Stomach smooth muscle (tissue), 2 donors: Measurements from ENCODE around the gene SERPINH1.

ENCODE experiments used
- H3K27ac ChIP-seq: one replicate; pipeline ENCODE4 v1.7.0; 2013; ENCODE audit warnings: mild to moderate bottlenecking, low read length, inconsistent platforms
- H3K27me3 ChIP-seq, 2 donors: one replicate each; pipeline ENCODE4 v1.7.0; 2013; ENCODE audit warnings: low read length in 2 of 2; ENCODE audit not compliant: insufficient read depth in 2 of 2, control insufficient read depth in 1 of 2
- H3K36me3 ChIP-seq, 2 donors: one replicate each; pipeline ENCODE4 v1.7.0; 2013; ENCODE audit warnings: low read length in 2 of 2; ENCODE audit not compliant: control insufficient read depth in 2 of 2, insufficient read depth in 2 of 2
- H3K4me1 ChIP-seq: one replicate; pipeline ENCODE4 v1.7.0; 2013; ENCODE audit warnings: low read length; ENCODE audit not compliant: control insufficient read depth, insufficient read depth
- H3K4me3 ChIP-seq, 2 donors: one replicate each; pipeline ENCODE4 v1.7.0; 2013; ENCODE audit warnings: low read length in 2 of 2
- H3K9ac ChIP-seq, 2 donors: one replicate each; pipeline ENCODE4 v1.7.0; 2013; ENCODE audit warnings: low read length in 2 of 2, mild to moderate bottlenecking in 1 of 2
- H3K9me3 ChIP-seq, 2 donors: one replicate each; pipeline ENCODE4 v1.7.0; 2013; ENCODE audit warnings: low read length in 2 of 2; ENCODE audit not compliant: control insufficient read depth in 2 of 2
- donor health status: healthy.
- donor health status: Pancreatic carcinoma.

Gene SERPINH1

DNA sequence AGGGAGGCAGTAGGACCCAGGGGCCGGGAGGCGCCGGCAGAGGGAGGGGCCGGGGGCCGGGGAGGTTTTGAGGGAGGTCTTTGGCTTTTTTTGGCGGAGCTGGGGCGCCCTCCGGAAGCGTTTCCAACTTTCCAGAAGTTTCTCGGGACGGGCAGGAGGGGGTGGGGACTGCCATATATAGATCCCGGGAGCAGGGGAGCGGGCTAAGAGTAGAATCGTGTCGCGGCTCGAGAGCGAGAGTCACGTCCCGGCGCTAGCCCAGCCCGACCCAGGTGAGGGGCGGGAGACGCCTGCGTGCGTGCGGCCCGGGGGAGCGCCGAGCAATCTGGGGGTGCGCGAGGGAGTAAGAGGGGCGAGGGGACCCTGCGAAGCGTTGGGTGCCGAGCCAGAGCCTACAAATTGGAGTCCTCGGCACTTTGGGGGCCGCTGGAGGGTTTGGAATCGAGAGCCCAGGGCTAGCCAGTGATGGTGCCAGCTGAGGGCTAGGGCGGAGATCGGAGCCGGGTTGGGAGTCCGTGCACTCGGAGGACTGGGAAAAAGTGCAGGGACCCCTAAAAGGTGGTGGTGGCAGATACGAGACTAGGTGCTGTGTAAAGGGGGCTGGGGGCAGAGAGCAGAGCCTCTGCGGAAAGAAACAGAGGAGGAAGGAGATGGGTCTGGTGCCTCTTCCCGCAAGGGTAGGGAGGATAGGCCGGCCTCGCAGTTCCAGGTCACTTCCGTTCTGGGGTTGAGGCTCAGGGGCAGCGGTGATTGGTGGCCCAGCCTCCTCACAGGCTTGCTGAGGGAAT is at the start of gene SERPINH1:
Gene SERPINH1, plus strand, starts transcription at position 206 of the 788 bp plus-strand sequence. CDS start 4,097 bp downstream, outside the sequence.
- Histone ChIP-seq H3K9me3 (no peaks in the 10 kb centered on the region), H3K27ac (peak within 1 kb of the TSS; percentile 99), H3K36me3 (peaks cover 6 to 9% of the 10 kb centered on the region in 2 donors), H3K27me3 (no peaks in the 10 kb centered on the region), H3K4me3 (peak within 1 kb of the TSS; percentile 75 to 96), H3K4me1 (peaks cover 91% of the 10 kb centered on the region), H3K9ac (peak within 1 kb of the TSS; percentile 98)

DNA sequence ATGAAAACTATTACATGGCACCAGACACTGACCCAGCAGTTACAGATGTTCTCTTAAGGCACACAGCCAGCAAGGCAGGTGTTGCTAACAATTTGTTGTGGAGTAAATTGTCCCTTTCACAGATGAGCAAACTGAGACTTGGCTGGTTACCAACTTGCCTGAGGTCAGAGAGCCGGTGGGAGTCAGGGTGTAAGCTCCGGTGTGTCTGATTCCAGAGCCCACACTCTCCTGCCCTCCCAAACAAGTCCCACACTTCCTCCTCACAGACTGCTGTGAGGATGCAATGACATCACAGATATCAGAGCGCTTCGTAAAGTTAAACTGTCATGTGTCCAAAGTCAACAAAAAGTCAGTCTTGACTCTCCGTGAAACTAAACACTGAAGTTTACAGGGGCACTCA is 48.8 kb upstream of the SERPINH1 start:
- H3K27ac ChIP-seq: no peak overlapping the region
- peaks cover 0 to 3% of the 10 kb centered on the region in 2 donors for H3K9me3 ChIP-seq
- H3K4me3 ChIP-seq: no peak overlapping the region
- H3K36me3 ChIP-seq: no peaks in the 10 kb centered on the region
- H3K4me1 ChIP-seq: peaks cover 3% of the 10 kb centered on the region
- no peak overlapping the region for H3K9ac ChIP-seq
- H3K27me3 ChIP-seq: no peaks in the 10 kb centered on the region

DNA sequence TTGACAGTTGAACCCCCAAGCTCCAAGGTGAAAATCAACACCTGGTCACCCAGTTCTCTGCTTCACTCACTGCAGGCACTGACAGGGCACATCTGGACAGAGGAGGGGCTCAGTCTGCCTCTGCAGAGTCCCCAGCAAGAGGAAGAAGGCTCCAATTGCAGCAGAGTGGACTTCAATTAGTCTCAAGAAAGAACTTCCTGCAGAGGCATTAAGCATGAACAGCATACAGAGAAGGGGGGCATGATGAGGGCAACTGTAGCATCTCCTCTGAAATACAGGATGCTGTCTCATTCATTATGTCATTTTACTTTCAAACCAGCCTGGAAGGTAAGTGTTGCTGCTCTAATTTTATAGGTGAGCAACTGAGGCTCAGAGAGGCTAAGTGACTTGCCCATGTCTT is 47.5 kb upstream of the SERPINH1 start:
- no peak overlapping the region for H3K4me3 ChIP-seq
- no peaks in the 10 kb centered on the region for H3K27me3 ChIP-seq
- no peak overlapping the region for H3K27ac ChIP-seq
- H3K9me3 ChIP-seq: peaks cover 0 to 3% of the 10 kb centered on the region in 2 donors
- no peak overlapping the region for H3K9ac ChIP-seq
- H3K36me3 ChIP-seq: no peaks in the 10 kb centered on the region
- H3K4me1 ChIP-seq: peaks cover 3% of the 10 kb centered on the region

DNA sequence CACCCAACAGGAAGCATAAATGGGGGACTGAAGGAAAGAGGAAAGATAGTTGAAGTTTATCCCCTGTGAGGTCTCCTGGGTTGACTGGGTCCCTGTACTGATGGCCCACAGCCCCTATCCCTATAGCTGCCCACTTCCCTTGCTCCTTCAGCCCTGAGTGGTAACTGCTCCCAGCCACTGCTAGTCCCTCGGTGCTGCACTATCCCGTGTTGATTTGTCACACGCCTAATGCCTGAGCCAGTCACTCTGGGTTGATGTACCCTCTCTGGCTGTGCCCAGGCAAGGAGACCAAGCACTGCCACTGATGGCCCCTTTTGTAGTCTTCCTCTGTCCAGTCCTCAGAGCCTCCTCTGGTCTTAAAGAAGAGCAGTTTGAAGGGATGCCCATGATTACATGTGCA is 45.9 kb upstream of the SERPINH1 start:
- no peaks in the 10 kb centered on the region for H3K27me3 ChIP-seq

GRCh38 chr11:75516886-75517285 is 45.2 kb upstream of the SERPINH1 start:
- H3K36me3 ChIP-seq: no peaks in the 10 kb centered on the region
- H3K9ac ChIP-seq: no peak overlapping the region
- H3K27ac ChIP-seq: no peak overlapping the region
- peaks cover 0 to 3% of the 10 kb centered on the region in 2 donors for H3K9me3 ChIP-seq
- no peaks in the 10 kb centered on the region for H3K4me1 ChIP-seq
- H3K4me3 ChIP-seq: no peak overlapping the region
- no peaks in the 10 kb centered on the region for H3K27me3 ChIP-seq

More for the DNA sequence above, 45.9 kb upstream of the SERPINH1 start:
- H3K9ac ChIP-seq: no peak overlapping the region
- H3K4me3 ChIP-seq: no peak overlapping the region
- H3K9me3 ChIP-seq: peaks cover 0 to 3% of the 10 kb centered on the region in 2 donors
- no peak overlapping the region for H3K27ac ChIP-seq
- peaks cover 3% of the 10 kb centered on the region for H3K4me1 ChIP-seq
- no peaks in the 10 kb centered on the region for H3K36me3 ChIP-seq

GRCh38 chr11:75518204-75518549 is 43.9 kb upstream of the SERPINH1 start:
- H3K9me3 ChIP-seq: peaks cover 0 to 3% of the 10 kb centered on the region in 2 donors
- H3K36me3 ChIP-seq: no peaks in the 10 kb centered on the region
- no peak overlapping the region for H3K27ac ChIP-seq
- no peaks in the 10 kb centered on the region for H3K4me1 ChIP-seq
- H3K27me3 ChIP-seq: peaks cover under 1 to 5% of the 10 kb centered on the region in 2 donors
- H3K9ac ChIP-seq: no peak overlapping the region
- H3K4me3 ChIP-seq: no peak overlapping the region

- H3K9me3 ChIP-seq: peaks cover 0 to 3% of the 10 kb centered on the region in 2 donors
- H3K4me3 ChIP-seq: no peak overlapping the region
- no peaks in the 10 kb centered on the region for H3K36me3 ChIP-seq
- H3K4me1 ChIP-seq: no peaks in the 10 kb centered on the region
- no peak overlapping the region for H3K9ac ChIP-seq
- H3K27me3 ChIP-seq: peaks cover 5% of the 10 kb centered on the region in 2 donors
- no peak overlapping the region for H3K27ac ChIP-seq
Observed at GRCh38 chr11:75518771-75519653, 43.0 kb upstream of the SERPINH1 start.

- Histone ChIP-seq H3K9ac (no peak overlapping the region), H3K9me3 (peaks cover 0 to 3% of the 10 kb centered on the region in 2 donors), H3K27me3 (peaks cover 11 to 13% of the 10 kb centered on the region in 2 donors), H3K36me3 (no peaks in the 10 kb centered on the region), H3K4me1 (peaks cover 10% of the 10 kb centered on the region), H3K27ac (no peak overlapping the region), H3K4me3 (no peak overlapping the region)
Observed at GRCh38 chr11:75520688-75521087, 41.4 kb upstream of the SERPINH1 start.

- Histone ChIP-seq H3K27me3 (peaks cover 11 to 13% of the 10 kb centered on the region in 2 donors), H3K36me3 (no peaks in the 10 kb centered on the region), H3K27ac (no peak overlapping the region), H3K4me3 (no peak overlapping the region), H3K9me3 (no peaks in the 10 kb centered on the region), H3K9ac (no peak overlapping the region), H3K4me1 (peaks cover 10% of the 10 kb centered on the region)
Observed at GRCh38 chr11:75522286-75523044, 39.6 kb upstream of the SERPINH1 start.

- Histone ChIP-seq H3K4me1 (peaks cover 10% of the 10 kb centered on the region), H3K36me3 (no peaks in the 10 kb centered on the region), H3K9ac (no peak overlapping the region), H3K27me3 (peaks cover 11 to 13% of the 10 kb centered on the region in 2 donors), H3K4me3 (no peak overlapping the region), H3K9me3 (no peaks in the 10 kb centered on the region), H3K27ac (no peak overlapping the region)
Observed at GRCh38 chr11:75523189-75523588, 38.9 kb upstream of the SERPINH1 start.
